H1 (cell line): ENCODE data around the gene ANXA5. TPM values are rescaled to one million over a fixed set of nuclear protein-coding genes. Genes with fewer than 3 reads are reported as not detected.

Experiments
- CTCF ChIA-PET: fragments of 300-600 bp; sonication (Branson Sonifier 250); formaldehyde crosslinking; loops from one replicate; lab custom pipeline; 2021; ENCODE audit not compliant: partially characterized antibody; lab: Charles Lee
- POLR2A ChIA-PET: fragments of 300-600 bp; sonication (Branson Sonifier 250); formaldehyde crosslinking; loops from one replicate; lab custom pipeline; 2021; ENCODE audit warnings: inconsistent platforms; ENCODE audit not compliant: partially characterized antibody; lab: Charles Lee
- DNase-seq, 2 experiments: peaks; one replicate each; pipeline versions ENCODE4 v3.0.0 to v3.0.0-alpha.2; 2010 to 2022; ENCODE audit warnings: low spot score in 2 of 2, low read depth in 1 of 2, mixed read lengths in 1 of 2
- FAIRE-seq: peaks from 2 replicates; lab custom pipeline; 2011; peaks lifted over from hg19 to GRCh38; lab: Jason Lieb, UNC
- H2AFZ ChIP-seq: 2 replicates; pipeline ENCODE4 v1.8.1; 2012; ENCODE audit warnings: low read length, inconsistent platforms
- H2AK5ac ChIP-seq: 2 replicates; pipeline ENCODE4 v1.6.1; 2013; ENCODE audit warnings: low read depth, low read length
- H2BK120ac ChIP-seq: replicated peaks from 2 replicates; pipeline ENCODE3; 2013; ENCODE audit warnings: low read depth, low read length, inconsistent platforms
- H2BK12ac ChIP-seq: 2 replicates; pipeline ENCODE4 v1.6.1; 2013; ENCODE audit warnings: low read depth, low read length
- H2BK15ac ChIP-seq: 2 replicates; pipeline ENCODE4 v1.6.1; 2013; ENCODE audit warnings: low read length
- H2BK20ac ChIP-seq: 2 replicates; pipeline ENCODE4 v1.6.1; 2013; ENCODE audit warnings: low read length
- H2BK5ac ChIP-seq: 2 replicates; pipeline ENCODE4 v1.6.1; 2013; ENCODE audit warnings: low read depth, low read length
- H3K14ac ChIP-seq: 2 replicates; pipeline ENCODE4 v1.6.1; 2013; ENCODE audit warnings: inconsistent platforms; ENCODE audit not compliant: insufficient read length
- H3K18ac ChIP-seq: 2 replicates; pipeline ENCODE4 v1.6.1; 2013; ENCODE audit warnings: low read length; ENCODE audit errors: extremely low read depth
- H3K23ac ChIP-seq: 2 replicates; pipeline ENCODE4 v1.6.1; 2013; ENCODE audit warnings: inconsistent platforms; ENCODE audit not compliant: insufficient read length
- H3K23me2 ChIP-seq: 2 replicates; pipeline ENCODE4 v1.6.1; 2013; ENCODE audit warnings: low read depth, low read length
- H3K27ac ChIP-seq: 2 replicates; pipeline ENCODE4 v1.6.1; 2011; ENCODE audit warnings: low read depth, low read length, inconsistent platforms
- H3K27me3 ChIP-seq, 4 experiments: replicated peaks in 1 of 4; 1 replicate in 1 of 4; 2 replicates in 3 of 4; pipeline versions ENCODE4 v1.6.1 to v1.8.1; 2011 to 2013; ENCODE audit warnings: low read length in 3 of 4, mild to moderate bottlenecking in 3 of 4, inconsistent platforms in 2 of 4, mixed read lengths in 2 of 4, moderate library complexity in 1 of 4; ENCODE audit not compliant: control insufficient read depth in 3 of 4, insufficient read depth in 3 of 4; ENCODE audit errors: extremely low read depth in 1 of 4
- H3K36me3 ChIP-seq, 4 experiments: 2 replicates each; pipeline versions ENCODE4 v1.6.1 to v1.8.1; 2011 to 2013; ENCODE audit warnings: mild to moderate bottlenecking in 4 of 4, low read length in 3 of 4, moderate library complexity in 2 of 4, control low read depth in 1 of 4, inconsistent platforms in 1 of 4; ENCODE audit not compliant: insufficient read depth in 4 of 4, control insufficient read depth in 2 of 4
- H3K4ac ChIP-seq: replicated peaks from 2 replicates; pipeline ENCODE3; 2013; ENCODE audit warnings: low read length, low read depth, mixed read lengths, inconsistent platforms; ENCODE audit not compliant: insufficient read length
- H3K4me1 ChIP-seq, 4 experiments: replicated peaks in 1 of 4; 1 replicate in 1 of 4; 2 replicates in 3 of 4; pipeline versions ENCODE4 v1.6.1 to v1.8.1; 2011 to 2013; ENCODE audit warnings: low read length in 3 of 4, inconsistent platforms in 2 of 4, mixed read lengths in 1 of 4; ENCODE audit not compliant: insufficient read depth in 4 of 4, control insufficient read depth in 3 of 4
- H3K4me2 ChIP-seq, 2 experiments: 2 replicates each; pipeline versions ENCODE4 v1.6.1 to v1.8.1; 2011 to 2013; ENCODE audit warnings: low read depth in 2 of 2, low read length in 2 of 2, control low read depth in 1 of 2, inconsistent platforms in 1 of 2, mild to moderate bottlenecking in 1 of 2; ENCODE audit not compliant: insufficient read depth in 1 of 2
- H3K4me3 ChIP-seq, 4 experiments: fragments of 200-600, 300-600 bp in 1 of 4; sonication (generic), shearing (Covaris generic), sonication (Bioruptor Twin) in 1 of 4; 2 replicates each; pipeline versions ENCODE4 v1.5.1 to v1.8.1; 2011 to 2016; ENCODE audit warnings: low read length in 4 of 4, low read depth in 3 of 4, control low read depth in 2 of 4, inconsistent platforms in 2 of 4, mild to moderate bottlenecking in 2 of 4, mixed read lengths in 1 of 4, moderate library complexity in 1 of 4; ENCODE audit not compliant: insufficient read depth in 2 of 4; ENCODE audit errors: extremely low read depth in 1 of 4
- H3K56ac ChIP-seq: replicated peaks from 2 replicates; pipeline ENCODE3; 2013; ENCODE audit warnings: low read depth, mild to moderate bottlenecking, mixed read lengths, low read length, inconsistent platforms; ENCODE audit not compliant: insufficient read length
- H3K79me1 ChIP-seq: 2 replicates; pipeline ENCODE4 v1.6.1; 2013; ENCODE audit warnings: low read depth, low read length, control low read depth
- H3K79me2 ChIP-seq, 2 experiments: 2 replicates each; pipeline versions ENCODE4 v1.6.1 to v1.8.1; 2012 to 2013; ENCODE audit warnings: low read length in 2 of 2, mild to moderate bottlenecking in 2 of 2, inconsistent platforms in 1 of 2; ENCODE audit not compliant: insufficient read depth in 2 of 2, control insufficient read depth in 1 of 2
- H3K9ac ChIP-seq, 4 experiments: replicated peaks in 1 of 4; 1 replicate in 1 of 4; 2 replicates in 3 of 4; pipeline versions ENCODE4 v1.6.1 to v1.8.1; 2011 to 2013; ENCODE audit warnings: low read depth in 3 of 4, low read length in 3 of 4, control low read depth in 2 of 4, mild to moderate bottlenecking in 2 of 4, moderate library complexity in 2 of 4, inconsistent platforms in 1 of 4; ENCODE audit errors: extremely low read depth in 1 of 4
- H3K9me3 ChIP-seq, 2 experiments: 2 replicates each; pipeline versions ENCODE4 v1.6.1 to v1.8.1; 2012 to 2013; ENCODE audit warnings: mild to moderate bottlenecking in 2 of 2, moderate library complexity in 2 of 2, control low read depth in 1 of 2, inconsistent platforms in 1 of 2, low read depth in 1 of 2, low read length in 1 of 2, mixed read lengths in 1 of 2; ENCODE audit not compliant: insufficient read depth in 2 of 2
- H4K20me1 ChIP-seq, 2 experiments: replicated peaks in 1 of 2; 2 replicates each; pipeline versions ENCODE3 to v1.8.1; 2011 to 2013; ENCODE audit warnings: inconsistent platforms in 2 of 2, low read length in 2 of 2, mild to moderate bottlenecking in 1 of 2; ENCODE audit not compliant: insufficient read depth in 2 of 2, control insufficient read depth in 1 of 2
- H4K5ac ChIP-seq: 2 replicates; pipeline ENCODE4 v1.6.1; 2013; ENCODE audit warnings: low read length, low read depth, mixed read lengths, inconsistent platforms; ENCODE audit not compliant: insufficient read length
- H4K8ac ChIP-seq: 2 replicates; pipeline ENCODE4 v1.8.0; 2013; ENCODE audit warnings: mild to moderate bottlenecking, moderate library complexity, low read length, inconsistent platforms; ENCODE audit not compliant: insufficient read depth; ENCODE audit errors: extremely low read depth
- H4K91ac ChIP-seq: replicated peaks from 2 replicates; pipeline ENCODE3; 2013; ENCODE audit warnings: low read length, mixed read lengths, inconsistent platforms; ENCODE audit not compliant: insufficient read length
- CREB1 ChIP-seq: IDR thresholded peaks from 2 replicates; pipeline ENCODE4 v1.6.1; 2012; ENCODE audit warnings: inconsistent platforms
- HDAC2 ChIP-seq, 2 experiments: fragments of 300-600 bp in 1 of 2; sonication (generic) in 1 of 2; IDR thresholded peaks; 2 replicates each; pipeline ENCODE4 v1.6.1; 2011 to 2012; ENCODE audit warnings: low read depth in 2 of 2, low read length in 2 of 2, mild to moderate bottlenecking in 2 of 2, moderate library complexity in 2 of 2, borderline replicate concordance in 1 of 2, inconsistent platforms in 1 of 2
- JUN ChIP-seq: IDR thresholded peaks from 2 replicates; pipeline ENCODE4 v1.6.1; 2011; ENCODE audit warnings: low read depth, mild to moderate bottlenecking, improper control_type of control experiment, low read length
- KDM1A ChIP-seq: fragments of 200-600, 300-600 bp; sonication (generic); IDR thresholded peaks from 2 replicates; pipeline ENCODE4 v1.7.1; 2016; ENCODE audit warnings: mild to moderate bottlenecking, low read length, borderline replicate concordance
- NRF1 ChIP-seq: IDR thresholded peaks from 2 replicates; pipeline ENCODE4 v1.6.1; 2011; ENCODE audit warnings: mild to moderate bottlenecking, low read depth, low read length, improper control_type of control experiment
- RXRA ChIP-seq: IDR thresholded peaks from 2 replicates; pipeline ENCODE4 v1.6.1; 2011; ENCODE audit warnings: low read depth, mild to moderate bottlenecking, low read length, moderate library complexity; ENCODE audit not compliant: insufficient read depth
- SIN3A ChIP-seq, 2 experiments: IDR thresholded peaks in 1 of 2; conservative IDR thresholded peaks in 1 of 2; 2 replicates each; pipeline ENCODE4 v1.6.1; 2011 to 2012; ENCODE audit warnings: low read length in 2 of 2, improper control_type of control experiment in 1 of 2, low read depth in 1 of 2, mild to moderate bottlenecking in 1 of 2
- TEAD4 ChIP-seq: IDR thresholded peaks from 2 replicates; pipeline ENCODE4 v1.6.1; 2012; ENCODE audit warnings: low read depth, low read length, inconsistent platforms, mixed read lengths
- ZNF274 ChIP-seq: IDR thresholded peaks from 2 replicates; pipeline ENCODE4 v1.7.0; 2012; ENCODE audit warnings: low read length, borderline replicate concordance; ENCODE audit errors: extremely low read depth
- WGBS, 2 experiments: shearing (Covaris generic) in 1 of 2; methylation state at CpG; one replicate each; pipeline versions ENCODE4 v1.1.6 to v1.1.7; 2013 to 2015; ENCODE audit warnings: low lambda C conversion rate in 2 of 2, mixed read lengths in 2 of 2, inconsistent platforms in 1 of 2, low coverage in 1 of 2, missing lambda C conversion rate in 1 of 2; ENCODE audit not compliant: insufficient replicate concordance in 2 of 2, insufficient coverage in 1 of 2, insufficient read length in 1 of 2; ENCODE audit errors: extremely low coverage in 1 of 2, missing lambda C conversion rate in 1 of 2; 5-methylcytosine and 5-hydroxymethylcytosine counted together
- polyA plus RNA-seq, 7 experiments: library from polyadenylated mRNA; depleted of rRNA in 3 of 7; stranded (reverse) in 5 of 7; unstranded in 2 of 7; fragments of >200 nt in 5 of 7; fragments of 200-250 nt in 2 of 7; gene quantifications; 1 replicate in 5 of 7; 2 replicates in 1 of 7; 4 replicates in 1 of 7; pipeline versions ENCODE4 v1.2.1 to v1.2.3, GENCODE V29; 2011 to 2013; ENCODE audit warnings: missing spikeins in 2 of 7, mixed read lengths in 2 of 7
- total RNA-seq: library from RNA; stranded (reverse); fragmentation: NEBNext Ultra II Directional; extraction: Animal tissue kit (Norgen Biotek cat#: 25700); gene quantifications from 2 replicates; pipeline ENCODE4 v1.2.1, GENCODE V29; 2021
- TF ChIP-seq, protein P1 (sequence below), 3 experiments: IDR thresholded peaks; 1 replicate in 2 of 3; 2 replicates in 1 of 3; pipeline versions ENCODE4 v1.5.1 to v1.6.1; 2011; ENCODE audit warnings: low read length in 3 of 3, mild to moderate bottlenecking in 3 of 3, inconsistent platforms in 2 of 3, low read depth in 1 of 3, moderate library complexity in 1 of 3; ENCODE audit not compliant: insufficient read depth in 1 of 3; ENCODE audit errors: control extremely low read depth in 1 of 3

The ANXA5 gene
- total and polyA plus RNA-seq, 2 of the 8 experiments (the other 6 are each of a cell fraction or from before 2014, with no cell fraction given): 213 to 221 TPM

- ChIA-PET CTCF (interaction anchor here (0.6 to 3.0 kb wide), 15 partner anchors 9 to 300 kb away, joined by 3 to 9 read pairs (median 4); no protein-coding TSS in a partner anchor), POLR2A (no interaction called here)
- H3K4me2 ChIP-seq: no peak overlapping the region
- H3K9ac ChIP-seq: no peak overlapping the region
- H2BK15ac ChIP-seq: no peak overlapping the region
- H2BK120ac ChIP-seq: no peak overlapping the region
- H2BK12ac ChIP-seq: no peak overlapping the region
- H3K4me1 ChIP-seq: peaks cover 0 to 4% (median 1%) of the 10 kb centered on the region in 4 experiments; a peak in 2 of 7 replicates
- no peak overlapping the region for H2AK5ac ChIP-seq
- no peak overlapping the region for H3K14ac ChIP-seq
- H3K79me1 ChIP-seq: no peaks in the 10 kb centered on the region
- H2BK5ac ChIP-seq: no peak overlapping the region
- no peaks in the 10 kb centered on the region for H3K9me3 ChIP-seq
- no peak overlapping the region for H2AFZ ChIP-seq
- H4K5ac ChIP-seq: no peak overlapping the region
- no peak overlapping the region for H3K4me3 ChIP-seq
- 90% methylated on average over 6 of the region's 6 CpGs; no CpG with 5 or more reads in 1 of the 2 experiments for WGBS, 2 experiments
- H3K4ac ChIP-seq: no peak overlapping the region
- FAIRE-seq (no peak), DNase-seq (no peak)
- no peak overlapping the region for H3K56ac ChIP-seq
- H2BK20ac ChIP-seq: no peak overlapping the region
- H3K23ac ChIP-seq: no peak overlapping the region
- no peaks in the 10 kb centered on the region for H3K79me2 ChIP-seq
- no peak overlapping the region for H3K18ac ChIP-seq
- no peak overlapping the region for H3K27ac ChIP-seq
- H3K36me3 ChIP-seq: peaks cover 4 to 65% (median 46%) of the 10 kb centered on the region in 4 experiments
- H3K27me3 ChIP-seq: no peaks in the 10 kb centered on the region
- H4K8ac ChIP-seq: no peak overlapping the region
- peaks cover 0 to 3% of the 10 kb centered on the region in 2 experiments for H4K20me1 ChIP-seq
- H4K91ac ChIP-seq: no peak overlapping the region
- no peaks in the 10 kb centered on the region for H3K23me2 ChIP-seq
- TF ChIP-seq JUN: no peak
- TF ChIP-seq, protein P1, sequence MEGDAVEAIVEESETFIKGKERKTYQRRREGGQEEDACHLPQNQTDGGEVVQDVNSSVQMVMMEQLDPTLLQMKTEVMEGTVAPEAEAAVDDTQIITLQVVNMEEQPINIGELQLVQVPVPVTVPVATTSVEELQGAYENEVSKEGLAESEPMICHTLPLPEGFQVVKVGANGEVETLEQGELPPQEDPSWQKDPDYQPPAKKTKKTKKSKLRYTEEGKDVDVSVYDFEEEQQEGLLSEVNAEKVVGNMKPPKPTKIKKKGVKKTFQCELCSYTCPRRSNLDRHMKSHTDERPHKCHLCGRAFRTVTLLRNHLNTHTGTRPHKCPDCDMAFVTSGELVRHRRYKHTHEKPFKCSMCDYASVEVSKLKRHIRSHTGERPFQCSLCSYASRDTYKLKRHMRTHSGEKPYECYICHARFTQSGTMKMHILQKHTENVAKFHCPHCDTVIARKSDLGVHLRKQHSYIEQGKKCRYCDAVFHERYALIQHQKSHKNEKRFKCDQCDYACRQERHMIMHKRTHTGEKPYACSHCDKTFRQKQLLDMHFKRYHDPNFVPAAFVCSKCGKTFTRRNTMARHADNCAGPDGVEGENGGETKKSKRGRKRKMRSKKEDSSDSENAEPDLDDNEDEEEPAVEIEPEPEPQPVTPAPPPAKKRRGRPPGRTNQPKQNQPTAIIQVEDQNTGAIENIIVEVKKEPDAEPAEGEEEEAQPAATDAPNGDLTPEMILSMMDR (IDR thresholded peaks at IDR 0.05; ENCODE audit: control extremely low read depth in 1 of 3, insufficient read depth in 1 of 3, low read depth in 1 of 3, low read length in 3 of 3): no peak
- TF ChIP-seq KDM1A: no peak
- TF ChIP-seq CREB1: no peak
- TF ChIP-seq HDAC2 (IDR thresholded peaks at IDR 0.05; ENCODE audit: borderline replicate concordance in 1 of 2, low read depth in 2 of 2, low read length in 2 of 2): no peak
- TF ChIP-seq ZNF274: no peak
- TF ChIP-seq RXRA: no peak
- no peak for TF ChIP-seq NRF1
- TF ChIP-seq SIN3A (conservative IDR thresholded peaks at IDR 0.05 in 1 of 2, IDR thresholded peaks at IDR 0.05 in 1 of 2; ENCODE audit: low read depth in 1 of 2, low read length in 2 of 2): no peak
- no peak for TF ChIP-seq TEAD4
These were observed 20.3 kb downstream of the ANXA5 start for GRCh38 chr4:121676345-121677075.
